Stimulated activated CD4-positive, alpha-beta T cell treated with anti-CD3 and anti-CD28 coated beads, Interleukin-4, amount 100 ng/mL, for 4 hours (primary cell): ENCODE measurements around the gene ICOS.
A peak's percentile ranks its signal among the peaks of the same experiment; 100 is the strongest.
"Not testable (repeated sequence)": the region's sequence is repeated elsewhere in the genome, so short reads cannot be mapped to it uniquely, and the experiment has no call there.

ENCODE experiments used
- DNase-seq, 2 experiments: peaks; one replicate each; pipeline ENCODE4 v3.0.0-alpha.2; 2020

Gene ICOS

DNA sequence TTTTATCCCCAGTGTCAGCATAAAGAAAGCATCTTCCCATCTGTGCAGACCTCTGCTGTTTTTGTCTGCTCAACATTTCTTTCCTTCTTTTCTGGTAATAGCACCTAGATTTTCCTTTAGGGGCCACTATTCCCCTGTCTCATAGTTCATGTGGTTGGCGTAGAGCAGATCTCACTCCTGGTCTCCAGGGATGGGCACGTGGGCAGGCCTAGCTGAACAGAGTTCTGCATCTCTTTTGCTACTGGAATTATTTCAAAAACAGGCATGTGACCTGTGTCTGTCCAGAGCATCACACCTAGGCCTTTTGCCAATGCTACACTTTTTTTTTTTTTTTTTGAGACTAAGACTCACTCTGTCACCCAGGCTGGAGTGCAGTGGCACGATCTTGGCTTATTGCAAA is 17.7 kb upstream of the ICOS start:
- DNase-seq: no peak

DNA sequence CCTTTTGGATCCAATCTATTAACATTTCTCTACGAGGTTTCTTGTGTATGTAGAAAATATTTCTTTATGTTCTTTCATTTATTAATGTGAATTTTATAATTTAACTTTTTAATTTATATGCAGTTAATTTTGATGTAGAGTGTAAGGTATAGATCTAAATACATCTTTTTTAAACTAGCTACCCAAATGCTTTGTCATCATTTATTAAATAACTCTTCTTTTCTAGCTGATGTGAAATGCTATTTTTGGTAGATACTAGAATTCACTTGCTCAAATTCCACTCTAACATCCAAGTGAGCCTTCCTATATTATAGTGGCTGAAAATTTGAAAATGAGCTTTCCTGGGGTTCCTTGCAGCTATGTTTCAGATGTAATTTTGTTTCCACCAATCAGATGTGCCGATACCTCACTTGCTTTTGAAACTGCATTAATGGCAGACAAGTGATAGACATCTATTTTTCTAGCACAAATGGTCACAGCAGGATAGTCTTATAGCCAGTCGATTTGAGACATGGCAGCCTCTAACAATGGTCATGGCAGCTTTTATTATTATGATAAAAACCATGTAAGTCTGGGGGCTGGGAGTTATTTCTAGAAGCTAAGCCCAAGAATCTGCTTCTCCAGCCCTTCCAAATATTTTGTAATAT is 10.9 kb upstream of the ICOS start:
- DNase-seq: no peak

DNA sequence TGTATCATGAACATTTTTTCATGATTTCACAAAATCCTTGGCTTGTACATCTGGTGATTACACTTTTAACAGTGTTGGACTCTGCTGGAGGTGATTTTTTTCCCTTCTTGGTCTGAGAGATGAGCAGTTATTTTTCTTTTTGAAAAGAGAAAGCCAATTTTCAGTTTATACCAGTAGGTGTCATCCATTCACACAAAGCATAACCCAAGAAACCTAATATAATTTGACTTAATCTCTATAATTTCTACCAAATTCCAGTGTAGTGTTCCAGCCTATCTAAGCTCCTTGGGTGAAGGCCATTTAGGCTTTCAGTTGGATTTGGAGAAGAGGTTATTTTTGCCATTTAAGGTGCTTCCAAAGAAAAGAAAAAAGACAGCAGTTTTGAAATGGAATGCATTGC is 7.7 kb upstream of the ICOS start:
- no peak for DNase-seq

- not testable (repeated sequence) for DNase-seq
Observed at GRCh38 chr2:203931262-203931661, 5.3 kb upstream of the ICOS start.

GRCh38 chr2:203934041-203934492 is 2.5 kb upstream of the ICOS start:
- DNase-seq: peak; percentile 36 to 72

DNA sequence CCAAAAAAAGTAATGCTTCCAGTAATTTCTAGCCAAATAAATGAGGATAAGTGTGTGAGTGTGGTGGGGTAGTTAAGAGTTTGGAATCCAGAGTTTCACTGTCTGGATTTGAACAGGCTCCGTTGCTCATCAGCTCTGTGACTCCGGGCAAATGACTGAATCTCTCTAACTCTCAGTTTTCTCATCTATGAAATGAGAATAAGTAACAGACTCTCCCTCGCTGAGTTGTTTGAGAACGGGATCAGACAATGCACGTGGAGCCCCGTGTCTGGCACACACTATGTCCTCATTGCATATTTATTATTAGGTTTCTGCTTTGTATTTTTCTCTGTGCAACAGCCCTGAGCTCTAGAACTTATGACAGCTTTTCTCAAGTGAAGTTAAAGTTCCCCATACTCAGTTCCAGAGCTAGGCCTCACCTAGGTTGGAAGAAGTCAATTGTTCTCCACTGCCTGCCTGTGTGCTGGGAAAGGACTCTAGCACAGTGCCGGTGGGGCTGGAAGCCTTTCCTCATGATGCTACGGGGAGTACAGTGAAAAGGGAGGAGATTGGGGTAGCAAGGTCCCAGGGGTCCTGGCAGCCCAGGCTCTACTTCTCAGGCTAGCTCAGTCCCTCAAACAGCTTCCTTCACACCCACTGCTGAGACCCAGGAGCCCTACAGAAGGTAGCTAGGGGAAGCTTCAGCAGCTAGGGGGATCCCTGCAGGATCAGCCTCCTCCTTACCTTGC is 1.7 kb upstream of the ICOS start:
- DNase-seq: no peak

- no peak for DNase-seq
Observed at GRCh38 chr2:203935568-203935967, 995 bp upstream of the ICOS start.

DNA sequence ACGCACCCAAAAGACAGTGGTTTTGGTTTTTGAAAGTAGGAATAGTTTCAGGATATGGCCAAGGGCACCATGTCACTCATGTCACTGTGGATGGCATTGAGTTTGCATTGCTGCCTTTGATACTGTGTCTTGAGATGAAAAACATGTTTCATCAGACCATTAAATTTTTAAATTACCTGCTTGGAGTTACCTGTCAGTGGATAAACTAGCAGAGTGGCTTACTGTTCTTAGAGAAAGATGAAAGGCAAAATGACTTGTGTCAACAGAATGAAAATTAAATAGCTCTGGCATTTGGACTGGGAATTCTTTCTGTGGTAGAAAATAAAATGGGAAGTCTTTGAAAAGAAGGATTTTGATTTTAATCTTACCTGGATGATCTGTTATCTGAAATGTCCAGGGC is 386 bp downstream of the ICOS start:
- no peak for DNase-seq

DNA sequence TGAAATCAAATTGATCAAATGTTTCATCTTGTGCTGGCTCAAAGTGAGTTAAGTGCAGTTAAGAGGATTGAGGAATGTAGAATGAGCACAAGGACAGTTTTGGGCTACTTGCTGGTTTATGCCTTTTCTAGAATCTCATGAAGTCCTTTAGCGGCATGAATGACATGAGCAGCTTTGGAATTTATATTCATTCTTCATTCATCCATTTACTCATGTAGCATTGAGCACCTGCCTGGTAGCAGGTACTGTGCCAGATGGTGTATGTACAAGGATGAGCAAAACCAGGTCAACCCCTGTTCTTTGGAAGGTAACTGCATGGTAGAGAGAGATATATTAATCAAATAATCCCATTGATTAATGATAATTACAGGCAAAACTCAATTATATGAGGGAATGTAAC is 1.2 kb downstream of the ICOS start:
- DNase-seq: no peak

GRCh38 chr2:203940039-203940438 is 3.5 kb downstream of the ICOS start:
- no peak for DNase-seq

- DNase-seq: not testable (repeated sequence)
Observed at GRCh38 chr2:203943493-203944382, 7.2 kb downstream of the ICOS start.

GRCh38 chr2:203948733-203949132 is 12.2 kb downstream of the ICOS start:
- DNase-seq: no peak

- no peak for DNase-seq
Observed at GRCh38 chr2:203949228-203949627, 12.7 kb downstream of the ICOS start.

GRCh38 chr2:203951366-203951902 is 14.9 kb downstream of the ICOS start:
- DNase-seq: no peak

DNA sequence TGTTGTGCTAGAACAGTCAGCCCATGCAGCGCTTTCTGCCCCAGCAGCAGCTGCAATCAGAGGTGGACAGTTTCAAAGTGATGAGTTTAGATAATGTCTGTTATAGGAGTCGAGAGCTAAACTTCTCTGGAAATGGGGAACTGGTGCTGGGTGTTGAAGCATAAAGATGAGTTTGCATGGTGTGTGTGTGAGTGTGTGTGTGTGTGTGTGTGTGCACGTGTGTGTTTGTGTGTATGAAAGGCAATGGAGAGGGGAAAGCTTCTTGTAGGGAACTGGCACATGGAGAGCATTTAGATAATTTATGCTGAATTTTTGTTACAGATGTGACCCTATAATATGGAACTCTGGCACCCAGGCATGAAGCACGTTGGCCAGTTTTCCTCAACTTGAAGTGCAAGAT is 22.7 kb downstream of the ICOS start:
- no peak for DNase-seq

GRCh38 chr2:203959672-203960071 is 23.1 kb downstream of the ICOS start:
- DNase-seq: no peak

GRCh38 chr2:203960811-203961210 is 24.2 kb downstream of the ICOS start:
- DNase-seq: no peak

DNA sequence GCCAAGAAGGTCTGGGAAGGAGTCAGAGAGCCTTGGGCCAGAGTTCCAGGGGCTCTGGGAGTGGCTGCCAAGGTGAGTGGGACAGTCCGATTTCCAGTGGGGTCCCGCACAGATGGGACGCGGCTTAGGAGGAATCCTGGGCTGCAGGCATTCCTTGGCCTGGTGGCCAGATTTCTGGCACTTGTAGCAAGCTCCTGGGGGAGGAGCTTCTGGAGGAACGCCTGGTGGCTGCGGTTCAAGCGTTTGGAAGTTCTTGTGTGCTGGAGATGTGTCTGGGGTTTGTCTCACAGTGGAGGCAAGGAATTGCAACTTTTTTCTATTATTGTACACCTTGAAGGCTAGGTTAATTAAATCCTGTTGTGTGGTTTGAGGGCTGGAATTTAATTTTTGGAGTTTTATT is 28.6 kb downstream of the ICOS start:
- not testable (repeated sequence) for DNase-seq

GRCh38 chr2:203971251-203971650 is 34.7 kb downstream of the ICOS start:
- DNase-seq: no peak

GRCh38 chr2:203972066-203972465 is 35.5 kb downstream of the ICOS start:
- DNase-seq: no peak

GRCh38 chr2:203973000-203973399 is 36.4 kb downstream of the ICOS start:
- no peak for DNase-seq

DNA sequence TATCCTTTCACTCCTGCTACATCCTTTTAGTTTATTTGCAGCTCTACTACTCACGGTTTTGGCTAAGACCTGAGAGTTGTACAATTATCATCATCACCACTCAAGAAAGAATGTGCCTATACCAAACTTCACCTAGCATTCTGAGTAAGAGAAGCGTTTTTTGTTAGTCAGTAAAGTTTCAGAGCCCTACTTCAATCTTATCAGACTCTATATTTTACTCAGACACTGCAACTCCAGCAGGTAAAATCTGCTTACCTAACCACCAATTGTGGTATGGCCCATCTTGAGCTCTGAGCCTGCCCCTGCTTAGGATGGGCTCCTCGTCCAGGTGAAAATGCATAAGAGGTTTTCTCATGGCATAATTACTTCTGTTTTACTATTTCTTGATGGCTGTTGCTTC is 37.1 kb downstream of the ICOS start:
- no peak for DNase-seq

DNA sequence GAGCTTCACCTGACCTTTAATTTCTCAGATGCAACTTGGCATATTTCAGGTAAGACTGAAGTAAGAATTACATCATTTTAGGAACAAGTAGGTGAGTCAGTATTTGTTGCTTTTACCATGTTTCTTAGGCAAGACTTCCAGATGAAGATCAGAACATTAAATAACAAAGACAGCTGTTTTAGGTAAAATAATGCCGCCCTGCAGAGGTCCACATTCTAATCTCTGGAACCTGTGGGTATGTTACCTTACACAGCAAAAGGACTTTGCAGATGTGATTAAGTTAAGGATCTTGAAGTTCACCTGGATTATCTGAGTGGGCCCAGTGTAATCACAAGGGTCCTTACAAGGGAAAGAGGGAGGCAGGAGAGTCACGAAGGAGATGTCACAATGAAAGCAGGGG is 39.3 kb downstream of the ICOS start:
- no peak for DNase-seq
